GM18505 (cell line): Measurements from ENCODE around the gene EIF2B2.

Experiments used
- ATAC-seq: cut with Tn5 transposase; IDR thresholded peaks from one replicate; pipeline ENCODE4 v1.9.1; 2021; ENCODE audit not compliant: unreplicated experiment
- POLR2A ChIP-seq: IDR thresholded peaks from 4 replicates; pipeline ENCODE4 v1.6.1; 2011; ENCODE audit warnings: borderline replicate concordance; ENCODE audit not compliant: insufficient read depth, insufficient read length; ENCODE audit errors: extremely low read depth

Gene EIF2B2

GRCh38 chr14:75022655-75023054 lies 19.9 kb downstream of the EIF2B2 start:
- TF ChIP-seq POLR2A: no peak
- no peak for ATAC-seq

- TF ChIP-seq POLR2A: no peak
Observed at GRCh38 chr14:75023108-75023507, 20.4 kb downstream of the EIF2B2 start.

GRCh38 chr14:75025082-75025481 lies 22.4 kb downstream of the EIF2B2 start:
- TF ChIP-seq POLR2A: no peak
- ATAC-seq: no peak

More at GRCh38 chr14:75023108-75023507, 20.4 kb downstream of the EIF2B2 start:
- no peak for ATAC-seq

GRCh38 chr14:75025876-75026275 lies 23.2 kb downstream of the EIF2B2 start:
- no peak for TF ChIP-seq POLR2A
- ATAC-seq: no peak

- no peak for TF ChIP-seq POLR2A
- ATAC-seq: no peak
Observed at GRCh38 chr14:75030147-75030546, 27.4 kb downstream of the EIF2B2 start.

- no peak for ATAC-seq
- no peak for TF ChIP-seq POLR2A
Observed at GRCh38 chr14:75032939-75033338, 30.2 kb downstream of the EIF2B2 start.

- TF ChIP-seq POLR2A: no peak
- ATAC-seq: no peak
Observed at GRCh38 chr14:75040507-75040906, 37.8 kb downstream of the EIF2B2 start.

- no peak for TF ChIP-seq POLR2A
- ATAC-seq: no peak
Observed at GRCh38 chr14:75040959-75041358, 38.2 kb downstream of the EIF2B2 start.

- TF ChIP-seq POLR2A: no peak
- ATAC-seq: no peak
Observed at GRCh38 chr14:75041613-75042012, 38.9 kb downstream of the EIF2B2 start.

- TF ChIP-seq POLR2A: no peak
- no peak for ATAC-seq
Observed at GRCh38 chr14:75042035-75042434, 39.3 kb downstream of the EIF2B2 start.

- TF ChIP-seq POLR2A: no peak
- ATAC-seq: no peak
Observed at GRCh38 chr14:75044322-75044721, 41.6 kb downstream of the EIF2B2 start.

- no peak for TF ChIP-seq POLR2A
- ATAC-seq: no peak
Observed at GRCh38 chr14:75044752-75045151, 42.0 kb downstream of the EIF2B2 start.

- ATAC-seq: no peak
- no peak for TF ChIP-seq POLR2A
Observed at GRCh38 chr14:75046275-75046674, 43.6 kb downstream of the EIF2B2 start.

- ATAC-seq: no peak
- no peak for TF ChIP-seq POLR2A
Observed at GRCh38 chr14:75046899-75047298, 44.2 kb downstream of the EIF2B2 start.

GRCh38 chr14:75047506-75047905 lies 44.8 kb downstream of the EIF2B2 start:
- ATAC-seq: no peak
- TF ChIP-seq POLR2A: no peak

- no peak for ATAC-seq
- no peak for TF ChIP-seq POLR2A
Observed at GRCh38 chr14:75048101-75048500, 45.4 kb downstream of the EIF2B2 start.

GRCh38 chr14:75049136-75049535 lies 46.4 kb downstream of the EIF2B2 start:
- ATAC-seq: no peak
- no peak for TF ChIP-seq POLR2A
